Measurements from ENCODE around the gene CCDC192. TPM values are rescaled to one million over a fixed set of nuclear protein-coding genes. Genes with fewer than 3 reads are reported as not detected.

CCDC192 gene
- total RNA-seq, 1 donor from 2014 or later: not detected

DNA sequence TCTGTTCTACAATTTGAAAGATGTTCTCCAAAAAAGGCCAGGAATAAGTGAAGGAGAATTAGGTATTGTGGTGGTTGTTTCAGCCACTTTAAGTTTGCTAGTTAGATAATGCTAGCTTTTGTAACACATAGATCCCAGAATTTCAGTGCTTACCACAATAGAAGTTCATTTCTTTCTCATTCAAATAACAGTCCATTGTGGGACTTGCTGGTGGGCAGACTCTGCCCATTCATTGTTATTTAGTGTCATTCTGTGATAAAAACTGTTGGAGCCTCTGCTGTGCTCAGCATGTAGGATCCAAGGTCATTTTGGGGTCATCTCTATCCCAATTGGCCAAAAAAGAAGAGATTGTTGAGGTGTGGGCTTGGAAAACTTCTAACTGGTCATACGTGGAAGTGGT, 106.8 kb downstream of the CCDC192 start:
- H3K9ac ChIP-seq (ENCODE audit: low read length): no peak overlapping the region
- H3K4me3 ChIP-seq (ENCODE audit: insufficient read depth, low read depth, low read length): no peak overlapping the region
- H3K27ac Mint-ChIP-seq (ENCODE audit: unreplicated experiment): no peak overlapping the region
- no peaks in the 10 kb centered on the region for H3K36me3 Mint-ChIP-seq (ENCODE audit: low read depth, unreplicated experiment)
- H3K9me3 Mint-ChIP-seq (ENCODE audit: unreplicated experiment): peaks cover 2% of the 10 kb centered on the region
- H2AFZ ChIP-seq (ENCODE audit: low read depth, low read length): no peak overlapping the region
- DNase-seq (ENCODE audit: low read depth) (no peak), FAIRE-seq (no peak)
- H3K9me3 ChIP-seq (ENCODE audit: insufficient read depth, low read depth, low read length): no peaks in the 10 kb centered on the region
- no peaks in the 10 kb centered on the region for H3K36me3 ChIP-seq (ENCODE audit: insufficient read depth, low read length)
- no peaks in the 10 kb centered on the region for H3K79me2 ChIP-seq (ENCODE audit: insufficient read depth, low read length)
- peaks cover 22% of the 10 kb centered on the region for H3K4me1 Mint-ChIP-seq (ENCODE audit: low read depth, unreplicated experiment)
- H3K27me3 ChIP-seq (ENCODE audit: insufficient read depth, low read length): no peaks in the 10 kb centered on the region
- H4K20me1 ChIP-seq (ENCODE audit: insufficient read depth, low read length): no peaks in the 10 kb centered on the region
- H3K27me3 Mint-ChIP-seq (ENCODE audit: low read depth, unreplicated experiment): peaks cover 2% of the 10 kb centered on the region
- no peak for TF ChIP-seq EZH2 (IDR thresholded peaks at IDR 0.05; ENCODE audit: insufficient read depth, low read length)
- TF ChIP-seq, protein P1, sequence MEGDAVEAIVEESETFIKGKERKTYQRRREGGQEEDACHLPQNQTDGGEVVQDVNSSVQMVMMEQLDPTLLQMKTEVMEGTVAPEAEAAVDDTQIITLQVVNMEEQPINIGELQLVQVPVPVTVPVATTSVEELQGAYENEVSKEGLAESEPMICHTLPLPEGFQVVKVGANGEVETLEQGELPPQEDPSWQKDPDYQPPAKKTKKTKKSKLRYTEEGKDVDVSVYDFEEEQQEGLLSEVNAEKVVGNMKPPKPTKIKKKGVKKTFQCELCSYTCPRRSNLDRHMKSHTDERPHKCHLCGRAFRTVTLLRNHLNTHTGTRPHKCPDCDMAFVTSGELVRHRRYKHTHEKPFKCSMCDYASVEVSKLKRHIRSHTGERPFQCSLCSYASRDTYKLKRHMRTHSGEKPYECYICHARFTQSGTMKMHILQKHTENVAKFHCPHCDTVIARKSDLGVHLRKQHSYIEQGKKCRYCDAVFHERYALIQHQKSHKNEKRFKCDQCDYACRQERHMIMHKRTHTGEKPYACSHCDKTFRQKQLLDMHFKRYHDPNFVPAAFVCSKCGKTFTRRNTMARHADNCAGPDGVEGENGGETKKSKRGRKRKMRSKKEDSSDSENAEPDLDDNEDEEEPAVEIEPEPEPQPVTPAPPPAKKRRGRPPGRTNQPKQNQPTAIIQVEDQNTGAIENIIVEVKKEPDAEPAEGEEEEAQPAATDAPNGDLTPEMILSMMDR (IDR thresholded peaks at IDR 0.05; ENCODE audit: insufficient read depth, low read depth, low read length): no peak
- H3K4me2 ChIP-seq (ENCODE audit: low read length): no peak overlapping the region
- no peak overlapping the region for H3K27ac ChIP-seq (ENCODE audit: low read depth, low read length)
- peaks cover 24% of the 10 kb centered on the region for H3K4me1 ChIP-seq (ENCODE audit: insufficient read depth, low read length)
- H3K4me3 Mint-ChIP-seq (ENCODE audit: unreplicated experiment): no peak overlapping the region

DNA sequence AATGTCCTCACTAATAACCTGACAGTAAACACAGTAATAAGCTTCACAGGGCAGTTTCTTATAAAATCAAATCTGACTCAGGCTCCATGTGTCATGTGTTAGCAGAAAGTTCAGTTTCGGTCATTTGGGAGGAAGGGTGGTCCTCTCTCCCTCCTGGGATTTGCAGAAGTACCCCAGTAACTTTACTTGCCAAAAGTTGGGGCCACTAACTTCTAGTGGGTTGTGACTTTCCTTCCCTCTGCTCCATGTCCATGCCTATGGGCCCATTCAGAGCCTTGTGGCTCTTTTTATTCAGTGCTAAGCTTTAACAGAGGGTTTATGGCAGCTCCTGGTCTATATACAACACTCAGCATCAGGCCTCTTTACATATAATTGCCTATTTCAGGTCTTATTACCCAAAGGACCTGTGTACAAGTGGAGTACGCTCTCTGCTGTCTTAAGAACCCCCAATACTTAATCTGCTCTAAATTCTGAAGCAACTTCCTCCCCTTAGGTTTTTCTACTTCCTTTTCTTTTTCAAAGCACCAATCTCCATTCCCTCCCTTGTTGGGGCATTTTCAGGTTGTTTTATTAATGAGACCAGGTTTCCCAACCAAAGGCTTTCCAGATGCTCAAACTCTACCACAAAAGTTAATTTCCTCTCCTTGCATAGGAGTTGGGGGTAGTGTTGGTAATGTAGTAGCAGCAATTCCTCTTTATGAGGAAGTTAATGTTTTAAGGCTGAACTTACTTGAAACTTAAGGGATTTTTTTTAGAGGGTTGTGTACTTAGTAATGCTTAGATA, 107.7 kb downstream of the CCDC192 start:
- Histone ChIP-seq H3K9me3 (ENCODE audit: insufficient read depth, low read depth, low read length) (no peaks in the 10 kb centered on the region), H3K79me2 (ENCODE audit: insufficient read depth, low read length) (no peaks in the 10 kb centered on the region), H4K20me1 (ENCODE audit: insufficient read depth, low read length) (no peaks in the 10 kb centered on the region), H3K4me3 (ENCODE audit: insufficient read depth, low read depth, low read length) (no peak overlapping the region), H3K9ac (ENCODE audit: low read length) (no peak overlapping the region), H3K36me3 (ENCODE audit: insufficient read depth, low read length) (no peaks in the 10 kb centered on the region), H3K27ac (ENCODE audit: low read depth, low read length) (no peak overlapping the region), H3K4me1 (ENCODE audit: insufficient read depth, low read length) (peaks cover 24% of the 10 kb centered on the region), H3K27me3 (ENCODE audit: insufficient read depth, low read length) (no peaks in the 10 kb centered on the region), H2AFZ (ENCODE audit: low read depth, low read length) (no peak overlapping the region), H3K4me2 (ENCODE audit: low read length) (no peak overlapping the region)
- DNase-seq (ENCODE audit: low read depth) (no peak), FAIRE-seq (no peak)
- Mint-ChIP-seq H3K4me1 (ENCODE audit: low read depth, unreplicated experiment) (peaks cover 22% of the 10 kb centered on the region), H3K36me3 (ENCODE audit: low read depth, unreplicated experiment) (no peaks in the 10 kb centered on the region), H3K9me3 (ENCODE audit: unreplicated experiment) (peaks cover 2% of the 10 kb centered on the region), H3K4me3 (ENCODE audit: unreplicated experiment) (no peak overlapping the region), H3K27ac (ENCODE audit: unreplicated experiment) (no peak overlapping the region), H3K27me3 (ENCODE audit: low read depth, unreplicated experiment) (peaks cover 2% of the 10 kb centered on the region)
- TF ChIP-seq, protein P1 (IDR thresholded peaks at IDR 0.05; ENCODE audit: insufficient read depth, low read depth, low read length): no peak
- no peak for TF ChIP-seq EZH2 (IDR thresholded peaks at IDR 0.05; ENCODE audit: insufficient read depth, low read length)

DNA sequence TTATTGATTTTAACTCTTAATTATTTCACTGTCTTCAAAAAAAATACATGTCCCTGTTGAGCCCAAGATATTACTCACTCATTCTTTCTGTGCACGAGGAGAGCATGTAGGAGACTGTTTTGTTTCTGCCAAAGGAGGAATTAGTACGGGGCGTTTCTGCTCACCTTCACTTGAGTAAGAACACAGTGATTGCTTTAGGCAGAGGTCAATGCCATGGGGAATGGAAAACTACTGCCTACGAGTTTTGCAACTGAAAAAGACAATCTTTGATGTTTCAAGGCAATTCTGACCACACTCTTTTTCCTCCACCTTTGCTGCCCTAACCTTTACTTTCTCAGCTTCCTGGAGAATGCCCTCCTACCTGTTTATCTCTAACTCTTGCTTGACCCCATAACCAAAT, 109.4 kb downstream of the CCDC192 start:
- no peaks in the 10 kb centered on the region for H4K20me1 ChIP-seq (ENCODE audit: insufficient read depth, low read length)
- peak overlapping the region; percentile 24 for H2AFZ ChIP-seq (ENCODE audit: low read depth, low read length)
- H3K36me3 ChIP-seq (ENCODE audit: insufficient read depth, low read length): no peaks in the 10 kb centered on the region
- no peaks in the 10 kb centered on the region for H3K27me3 ChIP-seq (ENCODE audit: insufficient read depth, low read length)
- FAIRE-seq (no peak), DNase-seq (ENCODE audit: low read depth) (no peak)
- H3K4me2 ChIP-seq (ENCODE audit: low read length): peak overlapping the region; percentile 76
- H3K9me3 ChIP-seq (ENCODE audit: insufficient read depth, low read depth, low read length): no peaks in the 10 kb centered on the region
- Mint-ChIP-seq H3K4me1 (ENCODE audit: low read depth, unreplicated experiment) (peaks cover 22% of the 10 kb centered on the region), H3K27me3 (ENCODE audit: low read depth, unreplicated experiment) (peaks cover 2% of the 10 kb centered on the region), H3K9me3 (ENCODE audit: unreplicated experiment) (peaks cover 2% of the 10 kb centered on the region), H3K27ac (ENCODE audit: unreplicated experiment) (peak overlapping the region; percentile 66), H3K4me3 (ENCODE audit: unreplicated experiment) (no peak overlapping the region), H3K36me3 (ENCODE audit: low read depth, unreplicated experiment) (no peaks in the 10 kb centered on the region)
- no peak overlapping the region for H3K9ac ChIP-seq (ENCODE audit: low read length)
- H3K27ac ChIP-seq (ENCODE audit: low read depth, low read length): peak overlapping the region; percentile 87
- H3K4me3 ChIP-seq (ENCODE audit: insufficient read depth, low read depth, low read length): no peak overlapping the region
- peaks cover 24% of the 10 kb centered on the region for H3K4me1 ChIP-seq (ENCODE audit: insufficient read depth, low read length)
- no peaks in the 10 kb centered on the region for H3K79me2 ChIP-seq (ENCODE audit: insufficient read depth, low read length)
- TF ChIP-seq, protein P1 (IDR thresholded peaks at IDR 0.05; ENCODE audit: insufficient read depth, low read depth, low read length): no peak
- TF ChIP-seq EZH2 (IDR thresholded peaks at IDR 0.05; ENCODE audit: insufficient read depth, low read length): no peak

Data from astrocyte (in vitro differentiated cells and primary cell).